ENCODE results near the gene PUM2. TPM values are rescaled to one million over a fixed set of nuclear protein-coding genes. Genes with fewer than 3 reads are reported as not detected.
A peak's percentile ranks its signal among the peaks of the same experiment; 100 is the strongest.

PUM2 gene
- total and polyA plus RNA-seq, 2 of the 8 experiments (the other 6 are each of a cell fraction or from before 2014, with no cell fraction given), result 46.6 to 114 TPM

DNA sequence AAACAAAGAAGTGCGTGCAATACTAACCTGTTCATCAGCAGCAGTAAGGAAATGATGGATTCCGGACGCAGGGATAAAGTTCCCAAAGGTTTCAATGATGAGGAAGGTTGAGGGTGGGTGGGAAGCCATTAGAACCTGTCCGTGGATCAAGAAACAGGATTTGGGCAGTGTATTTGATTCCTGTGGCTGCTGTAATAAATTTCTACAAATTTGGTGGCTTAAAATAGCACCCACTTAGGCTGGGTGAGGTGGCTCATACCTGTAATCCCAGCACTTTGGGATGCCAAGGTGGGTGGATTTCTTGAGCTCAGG is 120.6 kb downstream of the PUM2 start:
- H2AFZ ChIP-seq (ENCODE audit: low read length), result no peak overlapping the region
- no peak overlapping the region for H4K5ac ChIP-seq (ENCODE audit: insufficient read length, low read depth, low read length)
- no peaks in the 10 kb centered on the region for H3K79me2 ChIP-seq (ENCODE audit: control insufficient read depth in 1 of 2, insufficient read depth in 2 of 2, low read length in 2 of 2)
- no peak overlapping the region for H3K4me2 ChIP-seq (ENCODE audit: insufficient read depth in 1 of 2, low read depth in 2 of 2, low read length in 2 of 2)
- H3K27me3 ChIP-seq (replicated peaks in 1 of 4; ENCODE audit: control insufficient read depth in 3 of 4, extremely low read depth in 1 of 4, insufficient read depth in 3 of 4, low read length in 3 of 4), result peaks cover 0 to 7% (median 4%) of the 10 kb centered on the region in 4 experiments; a peak in 4 of 7 replicates
- no peak overlapping the region for H3K27ac ChIP-seq (ENCODE audit: low read depth, low read length)
- 72% methylated on average over 4 of the region's 4 CpGs; no CpG with 5 or more reads in 1 of the 2 experiments for WGBS, 2 experiments (ENCODE audit: extremely low coverage in 1 of 2, insufficient coverage in 1 of 2, insufficient read length in 1 of 2, insufficient replicate concordance in 2 of 2, low coverage in 1 of 2, low lambda C conversion rate in 2 of 2, missing lambda C conversion rate in 1 of 2)
- no peak overlapping the region for H2AK5ac ChIP-seq (ENCODE audit: low read depth, low read length)
- no peak overlapping the region for H4K91ac ChIP-seq (replicated peaks; ENCODE audit: insufficient read length, low read length)
- no peak overlapping the region for H2BK15ac ChIP-seq (ENCODE audit: low read length)
- DNase-seq (ENCODE audit: low read depth in 1 of 2, low spot score in 2 of 2) (peak in 1 of 2 experiments; percentile 8), FAIRE-seq (no peak)
- H2BK120ac ChIP-seq (replicated peaks; ENCODE audit: low read depth, low read length), result no peak overlapping the region
- no peak overlapping the region for H2BK5ac ChIP-seq (ENCODE audit: low read depth, low read length)
- no peak overlapping the region for H3K9ac ChIP-seq (replicated peaks in 1 of 4; ENCODE audit: extremely low read depth in 1 of 4, low read depth in 3 of 4, low read length in 3 of 4)
- no peaks in the 10 kb centered on the region for H4K20me1 ChIP-seq (replicated peaks in 1 of 2; ENCODE audit: control insufficient read depth in 1 of 2, insufficient read depth in 2 of 2, low read length in 2 of 2)
- H3K4me1 ChIP-seq (replicated peaks in 1 of 4; ENCODE audit: control insufficient read depth in 3 of 4, insufficient read depth in 4 of 4, low read length in 3 of 4), result peaks cover 5 to 15% (median 8%) of the 10 kb centered on the region in 4 experiments; a peak in 6 of 7 replicates
- no peaks in the 10 kb centered on the region for H3K36me3 ChIP-seq (ENCODE audit: control insufficient read depth in 2 of 4, insufficient read depth in 4 of 4, low read length in 3 of 4)
- peaks cover 3% of the 10 kb centered on the region; the same call in 1 of the 2 replicates for H3K23me2 ChIP-seq (ENCODE audit: low read depth, low read length)
- no peak overlapping the region for H3K23ac ChIP-seq (ENCODE audit: insufficient read length)
- no peak overlapping the region for H2BK20ac ChIP-seq (ENCODE audit: low read length)
- no peak overlapping the region for H3K56ac ChIP-seq (replicated peaks; ENCODE audit: insufficient read length, low read depth, low read length)
- no peaks in the 10 kb centered on the region for H3K79me1 ChIP-seq (ENCODE audit: low read depth, low read length)
- no peak overlapping the region for H3K4ac ChIP-seq (replicated peaks; ENCODE audit: insufficient read length, low read depth, low read length)
- H4K8ac ChIP-seq (ENCODE audit: extremely low read depth, insufficient read depth, low read length), result no peak overlapping the region
- H2BK12ac ChIP-seq (ENCODE audit: low read depth, low read length), result no peak overlapping the region
- no peaks in the 10 kb centered on the region for H3K9me3 ChIP-seq (ENCODE audit: insufficient read depth in 2 of 2, low read depth in 1 of 2, low read length in 1 of 2)
- ChIA-PET POLR2A (ENCODE audit: partially characterized antibody) (no interaction called here), CTCF (ENCODE audit: partially characterized antibody) (interaction anchor here (0.8 to 6.8 kb wide), 7 partner anchors 8 to 215 kb away, joined by 3 to 63 read pairs (median 5); no protein-coding TSS in a partner anchor)
- no peak overlapping the region for H3K14ac ChIP-seq (ENCODE audit: insufficient read length)
- H3K18ac ChIP-seq (ENCODE audit: extremely low read depth, low read length), result no peak overlapping the region
- H3K4me3 ChIP-seq (ENCODE audit: extremely low read depth in 1 of 4, insufficient read depth in 2 of 4, low read depth in 3 of 4, low read length in 4 of 4), result no peak overlapping the region
- TF ChIP-seq MAX (IDR thresholded peaks at IDR 0.05) (no peak), HDAC6 (IDR thresholded peaks at IDR 0.05; ENCODE audit: low read depth, low read length) (no peak), CEBPB (IDR thresholded peaks at IDR 0.05; ENCODE audit: low read depth, low read length) (no peak), GTF2F1 (IDR thresholded peaks at IDR 0.05; ENCODE audit: borderline replicate concordance, low read depth, low read length) (no peak), RXRA (IDR thresholded peaks at IDR 0.05; ENCODE audit: insufficient read depth, low read depth, low read length) (no peak), TCF12 (IDR thresholded peaks at IDR 0.05; ENCODE audit: low read depth, low read length) (no peak)

Data from H1 (cell line).